Ishikawa (cell line): ENCODE results near the gene FAM171A2.

ENCODE experiments used
- CREB1 ChIP-seq: IDR thresholded peaks from 2 replicates; pipeline ENCODE4 v1.6.1; 2012; ENCODE audit warnings: low read depth
- NFIC ChIP-seq: IDR thresholded peaks from 2 replicates; pipeline ENCODE4 v1.6.1; 2012
- RAD21 ChIP-seq: IDR thresholded peaks from 2 replicates; pipeline ENCODE4 v1.6.1; 2012; ENCODE audit warnings: low read depth
- TAF1 ChIP-seq: IDR thresholded peaks from 2 replicates; pipeline ENCODE4 v1.6.1; 2012; ENCODE audit warnings: low read depth, mild to moderate bottlenecking
- YY1 ChIP-seq: IDR thresholded peaks from 2 replicates; pipeline ENCODE4 v1.6.1; 2012; ENCODE audit warnings: low read depth
- TF ChIP-seq, protein P1 (sequence below): IDR thresholded peaks from 2 replicates; pipeline ENCODE4 v1.6.1; 2012; ENCODE audit warnings: low read depth, mild to moderate bottlenecking
- TF ChIP-seq, protein P2 (sequence below): IDR thresholded peaks from 2 replicates; pipeline ENCODE4 v1.6.1; 2012

DNA sequence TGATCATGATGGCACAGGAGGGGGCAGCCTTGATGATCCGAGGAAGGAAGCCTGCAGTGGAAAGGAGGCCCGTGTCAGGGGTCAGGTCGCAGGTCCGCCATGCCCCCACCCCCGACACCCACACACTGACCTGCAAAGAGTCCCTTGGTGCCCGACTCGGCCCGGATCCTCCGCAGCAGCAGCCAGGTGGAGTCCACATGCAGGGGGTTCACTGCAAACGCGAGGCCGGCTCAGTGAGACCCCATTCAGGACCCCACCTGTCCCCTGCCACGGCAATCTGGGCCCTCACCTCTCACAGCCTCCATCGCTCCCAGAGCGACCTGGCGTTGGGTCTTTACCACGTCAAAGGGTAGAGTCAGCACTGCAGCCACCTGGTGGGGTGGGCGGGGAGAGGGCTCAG is 43.6 kb downstream of the FAM171A2 start:
- TF ChIP-seq RAD21 (no peak), NFIC (no peak), CREB1 (no peak), TAF1 (no peak), YY1 (no peak)
- TF ChIP-seq, protein P1, sequence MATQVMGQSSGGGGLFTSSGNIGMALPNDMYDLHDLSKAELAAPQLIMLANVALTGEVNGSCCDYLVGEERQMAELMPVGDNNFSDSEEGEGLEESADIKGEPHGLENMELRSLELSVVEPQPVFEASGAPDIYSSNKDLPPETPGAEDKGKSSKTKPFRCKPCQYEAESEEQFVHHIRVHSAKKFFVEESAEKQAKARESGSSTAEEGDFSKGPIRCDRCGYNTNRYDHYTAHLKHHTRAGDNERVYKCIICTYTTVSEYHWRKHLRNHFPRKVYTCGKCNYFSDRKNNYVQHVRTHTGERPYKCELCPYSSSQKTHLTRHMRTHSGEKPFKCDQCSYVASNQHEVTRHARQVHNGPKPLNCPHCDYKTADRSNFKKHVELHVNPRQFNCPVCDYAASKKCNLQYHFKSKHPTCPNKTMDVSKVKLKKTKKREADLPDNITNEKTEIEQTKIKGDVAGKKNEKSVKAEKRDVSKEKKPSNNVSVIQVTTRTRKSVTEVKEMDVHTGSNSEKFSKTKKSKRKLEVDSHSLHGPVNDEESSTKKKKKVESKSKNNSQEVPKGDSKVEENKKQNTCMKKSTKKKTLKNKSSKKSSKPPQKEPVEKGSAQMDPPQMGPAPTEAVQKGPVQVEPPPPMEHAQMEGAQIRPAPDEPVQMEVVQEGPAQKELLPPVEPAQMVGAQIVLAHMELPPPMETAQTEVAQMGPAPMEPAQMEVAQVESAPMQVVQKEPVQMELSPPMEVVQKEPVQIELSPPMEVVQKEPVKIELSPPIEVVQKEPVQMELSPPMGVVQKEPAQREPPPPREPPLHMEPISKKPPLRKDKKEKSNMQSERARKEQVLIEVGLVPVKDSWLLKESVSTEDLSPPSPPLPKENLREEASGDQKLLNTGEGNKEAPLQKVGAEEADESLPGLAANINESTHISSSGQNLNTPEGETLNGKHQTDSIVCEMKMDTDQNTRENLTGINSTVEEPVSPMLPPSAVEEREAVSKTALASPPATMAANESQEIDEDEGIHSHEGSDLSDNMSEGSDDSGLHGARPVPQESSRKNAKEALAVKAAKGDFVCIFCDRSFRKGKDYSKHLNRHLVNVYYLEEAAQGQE, result no peak
- TF ChIP-seq, protein P2, sequence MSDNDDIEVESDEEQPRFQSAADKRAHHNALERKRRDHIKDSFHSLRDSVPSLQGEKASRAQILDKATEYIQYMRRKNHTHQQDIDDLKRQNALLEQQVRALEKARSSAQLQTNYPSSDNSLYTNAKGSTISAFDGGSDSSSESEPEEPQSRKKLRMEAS, result no peak
